CD4-positive, alpha-beta T cell treated with Interferon alpha-2 for 1 hour (primary cell): ENCODE results near the gene LTBP4.
"Not testable (repeated sequence)": the region's sequence is repeated elsewhere in the genome, so short reads cannot be mapped to it uniquely, and the experiment has no call there.

Source experiments
- DNase-seq, 2 donors: peaks; one replicate each; pipeline ENCODE4 v3.0.0-alpha.2; 2020 to 2022

The LTBP4 gene, protein sequence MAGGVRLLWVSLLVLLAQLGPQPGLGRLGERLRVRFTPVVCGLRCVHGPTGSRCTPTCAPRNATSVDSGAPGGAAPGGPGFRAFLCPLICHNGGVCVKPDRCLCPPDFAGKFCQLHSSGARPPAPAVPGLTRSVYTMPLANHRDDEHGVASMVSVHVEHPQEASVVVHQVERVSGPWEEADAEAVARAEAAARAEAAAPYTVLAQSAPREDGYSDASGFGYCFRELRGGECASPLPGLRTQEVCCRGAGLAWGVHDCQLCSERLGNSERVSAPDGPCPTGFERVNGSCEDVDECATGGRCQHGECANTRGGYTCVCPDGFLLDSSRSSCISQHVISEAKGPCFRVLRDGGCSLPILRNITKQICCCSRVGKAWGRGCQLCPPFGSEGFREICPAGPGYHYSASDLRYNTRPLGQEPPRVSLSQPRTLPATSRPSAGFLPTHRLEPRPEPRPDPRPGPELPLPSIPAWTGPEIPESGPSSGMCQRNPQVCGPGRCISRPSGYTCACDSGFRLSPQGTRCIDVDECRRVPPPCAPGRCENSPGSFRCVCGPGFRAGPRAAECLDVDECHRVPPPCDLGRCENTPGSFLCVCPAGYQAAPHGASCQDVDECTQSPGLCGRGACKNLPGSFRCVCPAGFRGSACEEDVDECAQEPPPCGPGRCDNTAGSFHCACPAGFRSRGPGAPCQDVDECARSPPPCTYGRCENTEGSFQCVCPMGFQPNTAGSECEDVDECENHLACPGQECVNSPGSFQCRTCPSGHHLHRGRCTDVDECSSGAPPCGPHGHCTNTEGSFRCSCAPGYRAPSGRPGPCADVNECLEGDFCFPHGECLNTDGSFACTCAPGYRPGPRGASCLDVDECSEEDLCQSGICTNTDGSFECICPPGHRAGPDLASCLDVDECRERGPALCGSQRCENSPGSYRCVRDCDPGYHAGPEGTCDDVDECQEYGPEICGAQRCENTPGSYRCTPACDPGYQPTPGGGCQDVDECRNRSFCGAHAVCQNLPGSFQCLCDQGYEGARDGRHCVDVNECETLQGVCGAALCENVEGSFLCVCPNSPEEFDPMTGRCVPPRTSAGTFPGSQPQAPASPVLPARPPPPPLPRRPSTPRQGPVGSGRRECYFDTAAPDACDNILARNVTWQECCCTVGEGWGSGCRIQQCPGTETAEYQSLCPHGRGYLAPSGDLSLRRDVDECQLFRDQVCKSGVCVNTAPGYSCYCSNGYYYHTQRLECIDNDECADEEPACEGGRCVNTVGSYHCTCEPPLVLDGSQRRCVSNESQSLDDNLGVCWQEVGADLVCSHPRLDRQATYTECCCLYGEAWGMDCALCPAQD (N-terminal part only)

DNA sequence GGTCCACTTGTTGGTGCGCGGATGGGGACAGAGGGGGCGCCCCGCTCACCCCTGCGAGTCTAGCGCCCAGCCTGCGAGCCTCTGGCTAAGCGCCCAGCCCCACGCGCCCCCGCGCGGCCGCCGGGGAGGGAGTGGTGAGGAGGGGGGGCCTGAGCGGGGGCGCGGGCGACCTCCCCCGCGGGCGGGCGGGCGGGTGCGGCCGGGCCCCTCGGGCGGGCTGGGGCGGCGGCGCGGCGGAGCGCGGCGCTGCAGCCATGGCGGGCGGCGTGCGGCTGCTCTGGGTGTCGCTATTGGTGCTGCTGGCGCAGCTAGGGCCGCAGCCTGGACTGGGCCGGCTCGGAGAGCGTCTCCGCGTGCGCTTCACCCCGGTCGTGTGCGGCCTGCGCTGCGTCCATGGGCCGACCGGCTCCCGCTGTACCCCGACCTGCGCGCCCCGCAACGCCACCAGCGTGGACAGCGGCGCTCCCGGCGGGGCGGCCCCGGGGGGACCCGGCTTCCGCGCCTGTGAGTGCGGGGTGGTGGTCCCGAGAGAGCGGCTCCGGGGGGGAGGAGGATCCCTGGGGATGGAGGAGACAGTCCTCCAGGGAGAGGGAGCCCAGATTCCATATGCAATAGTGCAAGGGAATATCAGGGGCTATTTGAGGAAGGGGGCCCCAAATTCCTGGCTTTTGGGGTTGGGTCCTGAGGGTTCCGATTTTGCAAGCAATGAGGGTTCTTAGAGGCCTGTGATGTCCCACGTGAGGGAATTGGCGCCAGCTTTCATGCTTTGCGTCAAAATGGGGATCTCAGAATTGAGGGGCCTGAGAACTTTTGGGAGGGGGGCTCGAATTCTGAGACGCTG is at the start of gene LTBP4:
LTBP4 (plus strand) TSS at position 236 of the 841 bp plus-strand sequence; CDS start at position 255, 19 bp downstream.
- peak in 1 of 2 donors; percentile 56 for DNase-seq

GRCh38 chr19:40552848-40553247 is 48.3 kb upstream of the LTBP4 start:
- DNase-seq, result no peak

GRCh38 chr19:40553885-40554857 is 47.0 kb upstream of the LTBP4 start:
- no peak for DNase-seq

- no peak for DNase-seq
Measured at GRCh38 chr19:40555978-40556689, 45.0 kb upstream of the LTBP4 start.

GRCh38 chr19:40556953-40557530 is 44.1 kb upstream of the LTBP4 start:
- no peak for DNase-seq

- DNase-seq, result no peak
Measured at GRCh38 chr19:40559394-40559793, 41.8 kb upstream of the LTBP4 start.

GRCh38 chr19:40560092-40560507 is 41.1 kb upstream of the LTBP4 start:
- DNase-seq, result no peak

DNA sequence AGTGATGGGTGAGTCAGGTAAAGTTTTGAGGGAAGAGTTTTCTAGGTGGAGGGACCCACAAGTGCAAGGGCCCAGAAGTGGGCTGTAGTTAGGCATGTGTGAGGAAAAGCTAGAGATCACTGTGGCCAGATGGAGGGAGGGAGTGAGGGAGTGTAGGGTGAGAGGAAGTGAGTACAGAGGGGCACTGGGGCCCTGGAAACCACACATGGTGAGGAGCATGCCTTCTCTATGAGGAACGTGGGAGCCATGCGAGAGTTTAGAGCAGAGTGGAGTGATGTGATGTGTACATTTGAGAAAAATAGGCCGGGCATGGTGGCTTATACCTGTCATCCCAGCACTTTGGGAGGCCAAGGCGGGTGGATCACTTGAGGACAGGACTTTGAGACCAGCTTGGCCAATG is 39.2 kb upstream of the LTBP4 start:
- DNase-seq, result no peak

DNA sequence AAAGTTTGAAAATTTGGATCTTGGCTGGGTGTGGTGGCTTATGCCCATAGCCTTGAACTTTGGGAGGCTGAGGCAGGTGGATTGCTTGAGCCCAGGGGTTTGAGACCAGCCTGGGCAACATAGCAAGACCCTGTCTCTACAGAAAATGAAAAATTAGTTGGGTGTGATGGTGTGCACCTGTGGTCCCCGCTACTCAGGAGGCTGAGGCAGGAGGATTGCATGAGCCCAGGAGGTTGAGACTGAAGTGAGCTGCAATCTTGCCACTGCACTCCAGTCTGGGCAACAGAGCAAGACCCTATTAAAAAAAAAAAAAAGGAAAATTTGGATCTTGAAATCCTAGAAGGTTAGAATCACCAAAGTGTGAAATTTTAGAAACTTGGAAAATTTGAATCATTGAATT is 36.6 kb upstream of the LTBP4 start:
- not testable (repeated sequence) for DNase-seq

DNA sequence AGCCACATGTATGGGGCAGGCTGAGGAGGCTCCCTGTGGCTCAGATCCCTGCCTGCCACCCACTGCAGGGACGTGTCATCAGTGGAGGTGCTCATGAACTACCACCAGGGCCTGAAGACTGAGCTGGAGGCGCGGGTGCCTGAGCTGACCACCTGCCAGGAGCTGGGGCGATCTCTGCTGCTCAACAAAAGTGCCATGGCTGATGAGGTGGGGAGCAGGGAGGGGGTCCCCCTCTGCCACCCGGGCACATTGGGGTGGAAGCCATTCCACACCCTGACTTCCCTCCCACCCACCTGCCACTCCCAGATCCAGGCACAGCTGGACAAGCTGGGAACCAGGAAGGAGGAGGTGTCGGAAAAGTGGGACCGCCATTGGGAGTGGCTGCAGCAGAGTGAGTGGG is 35.8 kb upstream of the LTBP4 start:
- DNase-seq, result no peak

GRCh38 chr19:40565910-40566495 is 35.2 kb upstream of the LTBP4 start:
- no peak for DNase-seq

GRCh38 chr19:40567040-40567749 is 34.0 kb upstream of the LTBP4 start:
- DNase-seq, result no peak

GRCh38 chr19:40567750-40568494 is 33.2 kb upstream of the LTBP4 start:
- DNase-seq, result no peak

- DNase-seq, result peak; percentile 99
Measured at GRCh38 chr19:40570313-40571004, 30.7 kb upstream of the LTBP4 start.

GRCh38 chr19:40571005-40571318 is 30.2 kb upstream of the LTBP4 start:
- no peak for DNase-seq

- no peak for DNase-seq
Measured at GRCh38 chr19:40571831-40572495, 29.2 kb upstream of the LTBP4 start.

DNA sequence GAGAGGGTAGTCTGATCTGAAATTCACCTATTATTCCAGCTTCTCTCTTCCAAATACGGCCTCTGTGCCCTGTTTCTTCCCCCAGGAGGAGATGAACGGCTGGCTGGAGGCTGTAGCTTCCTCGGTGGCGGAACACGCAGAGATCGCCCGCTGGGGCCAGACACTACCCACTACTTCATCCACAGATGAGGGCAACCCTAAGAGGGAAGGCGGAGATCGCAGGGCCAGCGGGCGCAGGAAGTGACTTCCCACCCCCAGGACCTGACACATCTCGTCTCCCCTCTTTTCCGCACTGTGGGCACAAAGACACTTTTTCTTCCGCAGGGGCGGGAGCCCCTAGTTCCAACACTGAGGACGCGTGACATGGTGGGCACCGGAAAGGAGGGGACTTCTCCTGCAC is 25.8 kb upstream of the LTBP4 start:
- no peak for DNase-seq
